Transverse colon (tissue), 4 donors: ENCODE data around the gene C1orf198. TPM values are rescaled to one million over a fixed set of nuclear protein-coding genes. Genes with fewer than 3 reads are reported as not detected.

Source experiments
- DNase-seq: peaks from one replicate; pipeline ENCODE4 v3.0.0-alpha.2; 2019
- H3K27ac ChIP-seq, 4 donors: fragments of 200-600 bp; sonication (generic); 2 replicates each; pipeline ENCODE4 v1.5.1; 2016 to 2018; ENCODE audit warnings: inconsistent platforms in 4 of 4
- H3K27me3 ChIP-seq: fragments of 200-600 bp; sonication (generic); 2 replicates; pipeline ENCODE4 v1.5.1; 2017; ENCODE audit warnings: inconsistent platforms
- H3K36me3 ChIP-seq, 4 donors: fragments of 200-600 bp; sonication (generic); 2 replicates each; pipeline ENCODE4 v1.5.1; 2017 to 2019; ENCODE audit warnings: inconsistent platforms in 4 of 4
- H3K4me1 ChIP-seq, 4 donors: fragments of 200-600 bp; sonication (generic); 2 replicates each; pipeline ENCODE4 v1.5.1; 2017 to 2020; ENCODE audit warnings: inconsistent platforms in 4 of 4
- H3K4me3 ChIP-seq, 4 donors: fragments of 200-600 bp; sonication (generic); 1 replicate in 1 of 4; 2 replicates in 3 of 4; pipeline versions ENCODE4 v1.5.1 to v1.6.1; 2017 to 2019; ENCODE audit warnings: inconsistent platforms in 4 of 4
- H3K9me3 ChIP-seq, 2 donors: fragments of 200-600 bp; sonication (generic); 2 replicates each; pipeline ENCODE4 v1.5.1; 2017 to 2019; ENCODE audit warnings: inconsistent platforms in 2 of 2
- CTCF ChIP-seq, 5 experiments: fragments of 200-600 bp in 3 of 5; fragments of 450-650 bp in 2 of 5; sonication (generic) in 3 of 5; IDR thresholded peaks; 1 replicate in 2 of 5; 2 replicates in 3 of 5; pipeline ENCODE4 v1.5.1; 2016 to 2017; ENCODE audit warnings: antibody characterized with exemption in 5 of 5, inconsistent platforms in 3 of 5, mild to moderate bottlenecking in 2 of 5, moderate library complexity in 1 of 5
- EP300 ChIP-seq: sonication (generic); formaldehyde crosslinking; IDR thresholded peaks from one replicate; pipeline ENCODE4 v1.6.1; 2017; ENCODE audit warnings: antibody characterized with exemption, low read depth
- POLR2A ChIP-seq: fragments of 450-650 bp; IDR thresholded peaks from one replicate; pipeline ENCODE4 v1.6.1; 2016; ENCODE audit warnings: antibody characterized with exemption, mild to moderate bottlenecking, moderate library complexity
- POLR2AphosphoS5 ChIP-seq, 3 donors: sonication (generic); formaldehyde crosslinking; IDR thresholded peaks; one replicate each; pipeline ENCODE4 v1.6.1; 2016; ENCODE audit warnings: antibody characterized with exemption in 3 of 3
- WGBS, 2 donors: methylation state at CpG; one replicate each; pipeline ENCODE4 v1.1.5; 2018; ENCODE audit warnings: low coverage in 1 of 2; 5-methylcytosine and 5-hydroxymethylcytosine counted together
- in situ Hi-C, 4 donors: fragments of 200-750 bp; cut with MboI; loops; one replicate each; pipeline versions ENCODE4 v1.15.0 to v1.15.1; 2017; ENCODE audit warnings: low sequenced_read_pairs in 3 of 4, low pct_ligation_motif_present in 1 of 4, low pct_unique_long_range_greater_than_20kb in 1 of 4
- intact Hi-C: fragments of 100-400 bp; cut with DNase I; formaldehyde crosslinking; loops from one replicate; pipeline ENCODE4 v1.15.1; 2023; ENCODE audit warnings: low total_unique reads
- total RNA-seq, 4 donors: library from RNA; depleted of rRNA; stranded (reverse); fragments of >200 nt; gene quantifications; one replicate each; pipeline ENCODE4 v1.1.0, GENCODE V29; 2016

The C1orf198 gene
- total RNA-seq, 4 donors from 2014 or later = 10.8 to 26.7 (median 18.2) TPM

GRCh38 chr1:230915078-230915477 lies 46.8 kb upstream of the C1orf198 start:
- in situ Hi-C loops (loop anchor here (25.0 kb wide), 2 partner anchors 103 to 297 kb away; no protein-coding TSS in a partner anchor), intact Hi-C loops (no loop called here)
- Histone ChIP-seq H3K27me3 (no peaks in the 10 kb centered on the region), H3K36me3 (peaks cover 0 to 9% (median 4%) of the 10 kb centered on the region in 4 donors), H3K4me3 (no peak overlapping the region), H3K27ac (no peak overlapping the region), H3K4me1 (peaks cover 0 to under 1% (median 0%) of the 10 kb centered on the region in 4 donors), H3K9me3 (no peaks in the 10 kb centered on the region)
- no peak for TF ChIP-seq CTCF (IDR thresholded peaks at IDR 0.05)
- no peak for TF ChIP-seq POLR2A
- no peak for TF ChIP-seq POLR2AphosphoS5 (IDR thresholded peaks at IDR 0.05)
- no peak for TF ChIP-seq EP300
- DNase-seq = no peak

- no peak overlapping the region for H3K4me3 ChIP-seq
- no peaks in the 10 kb centered on the region for H3K27me3 ChIP-seq
- no peaks in the 10 kb centered on the region for H3K9me3 ChIP-seq
- H3K36me3 ChIP-seq = peaks cover 0 to 19% (median 3%) of the 10 kb centered on the region in 4 donors
- TF ChIP-seq POLR2A (no peak), EP300 (no peak), CTCF (IDR thresholded peaks at IDR 0.05) (no peak), POLR2AphosphoS5 (IDR thresholded peaks at IDR 0.05) (no peak)
- in situ Hi-C loops (loop anchor here (25.0 kb wide), 2 partner anchors 101 to 299 kb away; no protein-coding TSS in a partner anchor), intact Hi-C loops (no loop called here)
- peaks cover 0 to 5% (median 0%) of the 10 kb centered on the region in 4 donors for H3K4me1 ChIP-seq
- 86 to 88% methylated on average over 2 of the region's 2 CpGs for WGBS, 2 donors
- no peak overlapping the region for H3K27ac ChIP-seq
- no peak for DNase-seq
Observed at GRCh38 chr1:230913496-230913895, 45.2 kb upstream of the C1orf198 start.

- H3K36me3 ChIP-seq = peaks cover 0 to 32% (median 5%) of the 10 kb centered on the region in 4 donors
- no peak for DNase-seq
- H3K27me3 ChIP-seq = no peaks in the 10 kb centered on the region
- H3K4me3 ChIP-seq = no peak overlapping the region
- in situ Hi-C loops = loop anchor here (25.0 kb wide), 2 partner anchors 98 to 302 kb away; no protein-coding TSS in a partner anchor
- peak overlapping the region in 2 of 4 donors; percentile 20 to 28 for H3K27ac ChIP-seq
- H3K9me3 ChIP-seq = no peaks in the 10 kb centered on the region
- no peak for TF ChIP-seq CTCF (IDR thresholded peaks at IDR 0.05)
- no peak for TF ChIP-seq POLR2A
- TF ChIP-seq POLR2AphosphoS5 (IDR thresholded peaks at IDR 0.05) = no peak
- H3K4me1 ChIP-seq = peaks cover 0 to 5% (median 0%) of the 10 kb centered on the region in 4 donors
- intact Hi-C loops = no loop called here
Observed at GRCh38 chr1:230910755-230911117, 42.4 kb upstream of the C1orf198 start.

GRCh38 chr1:230909974-230910754 lies 41.8 kb upstream of the C1orf198 start:
- Histone ChIP-seq H3K4me1 (peaks cover 0 to 5% (median 0%) of the 10 kb centered on the region in 4 donors), H3K27ac (peak overlapping the region in 3 of 4 donors; percentile 20 to 28 (median 28)), H3K27me3 (no peaks in the 10 kb centered on the region), H3K36me3 (peaks cover 0 to 32% (median 5%) of the 10 kb centered on the region in 4 donors), H3K9me3 (no peaks in the 10 kb centered on the region), H3K4me3 (no peak overlapping the region)
- WGBS, 2 donors = 81 to 85% methylated on average over 10 to 13 of the region's 13 CpGs
- TF ChIP-seq CTCF (IDR thresholded peaks at IDR 0.05) (no peak), POLR2A (no peak), EP300 (no peak), POLR2AphosphoS5 (IDR thresholded peaks at IDR 0.05) (no peak)
- DNase-seq = no peak
- in situ Hi-C loops (loop anchor here (25.0 kb wide), 2 partner anchors 98 to 302 kb away; no protein-coding TSS in a partner anchor), intact Hi-C loops (loop anchor here (5.0 kb wide), 1 partner anchor 43 kb away; the partner anchor contains the start of gene C1orf198)
